ENCODE measurements around the gene ANXA3. TPM values are rescaled to one million over a fixed set of nuclear protein-coding genes. Genes with fewer than 3 reads are reported as not detected.
"Not testable (repeated sequence)": the region's sequence is repeated elsewhere in the genome, so short reads cannot be mapped to it uniquely, and the experiment has no call there.

The ANXA3 gene
- total RNA-seq, 2 donors from 2014 or later = 5.1 TPM; not detected in 1

- H3K9me3 ChIP-seq (ENCODE audit: control insufficient read depth, low read length, poor library complexity, severe bottlenecking); H3K4me3 Mint-ChIP-seq; DNase-seq; H3K27ac Mint-ChIP-seq; ATAC-seq; H3K36me3 Mint-ChIP-seq (ENCODE audit: low read depth); H3K4me1 Mint-ChIP-seq: not testable (repeated sequence)
- peaks cover 26% of the 10 kb centered on the region for H3K27me3 Mint-ChIP-seq
These were observed 46.9 kb downstream of the ANXA3 start for GRCh38 chr4:78598431-78598830.

- Mint-ChIP-seq H3K4me1 (no peaks in the 10 kb centered on the region), H3K27ac (no peak overlapping the region), H3K4me3 (no peak overlapping the region), H3K36me3 (ENCODE audit: low read depth) (peaks cover 4% of the 10 kb centered on the region), H3K27me3 (peaks cover 32% of the 10 kb centered on the region)
- no peaks in the 10 kb centered on the region for H3K9me3 ChIP-seq (ENCODE audit: control insufficient read depth, low read length, poor library complexity, severe bottlenecking)
- ATAC-seq = no peak
- DNase-seq = no peak
These were observed 47.6 kb downstream of the ANXA3 start for GRCh38 chr4:78599147-78599546.

GRCh38 chr4:78599931-78600375, 48.4 kb downstream of the ANXA3 start:
- Mint-ChIP-seq H3K27ac (no peak overlapping the region), H3K4me3 (no peak overlapping the region), H3K4me1 (no peaks in the 10 kb centered on the region), H3K27me3 (peaks cover 32% of the 10 kb centered on the region), H3K36me3 (ENCODE audit: low read depth) (peaks cover 4% of the 10 kb centered on the region)
- DNase-seq (no peak), ATAC-seq (no peak)
- no peaks in the 10 kb centered on the region for H3K9me3 ChIP-seq (ENCODE audit: control insufficient read depth, low read length, poor library complexity, severe bottlenecking)

- Mint-ChIP-seq H3K27me3 (peaks cover 32% of the 10 kb centered on the region), H3K27ac (no peak overlapping the region), H3K4me1 (no peaks in the 10 kb centered on the region), H3K36me3 (ENCODE audit: low read depth) (peaks cover 4% of the 10 kb centered on the region), H3K4me3 (no peak overlapping the region)
- ATAC-seq = no peak
- no peaks in the 10 kb centered on the region for H3K9me3 ChIP-seq (ENCODE audit: control insufficient read depth, low read length, poor library complexity, severe bottlenecking)
- DNase-seq = no peak
These were observed 49.4 kb downstream of the ANXA3 start for GRCh38 chr4:78601013-78601412.

- no peaks in the 10 kb centered on the region for H3K4me1 Mint-ChIP-seq
- H3K4me3 Mint-ChIP-seq = no peak overlapping the region
- H3K9me3 ChIP-seq (ENCODE audit: control insufficient read depth, low read length, poor library complexity, severe bottlenecking) = no peaks in the 10 kb centered on the region
- no peak overlapping the region for H3K27ac Mint-ChIP-seq
- ATAC-seq (no peak), DNase-seq (no peak)
- H3K27me3 Mint-ChIP-seq = peaks cover 32% of the 10 kb centered on the region
- H3K36me3 Mint-ChIP-seq (ENCODE audit: low read depth) = peaks cover 4% of the 10 kb centered on the region
These were observed 50.8 kb downstream of the ANXA3 start for GRCh38 chr4:78602334-78602733.

- H3K36me3 Mint-ChIP-seq (ENCODE audit: low read depth) = peaks cover 4% of the 10 kb centered on the region
- H3K27ac Mint-ChIP-seq = no peak overlapping the region
- H3K4me3 Mint-ChIP-seq = no peak overlapping the region
- no peak for ATAC-seq
- H3K4me1 Mint-ChIP-seq = no peaks in the 10 kb centered on the region
- no peak for DNase-seq
- peaks cover 32% of the 10 kb centered on the region for H3K27me3 Mint-ChIP-seq
- no peaks in the 10 kb centered on the region for H3K9me3 ChIP-seq (ENCODE audit: control insufficient read depth, low read length, poor library complexity, severe bottlenecking)
These were observed 51.8 kb downstream of the ANXA3 start for GRCh38 chr4:78603384-78603783.

- DNase-seq = no peak
- H3K36me3 Mint-ChIP-seq (ENCODE audit: low read depth) = peaks cover 2% of the 10 kb centered on the region
- H3K27me3 Mint-ChIP-seq = peaks cover 28% of the 10 kb centered on the region
- no peaks in the 10 kb centered on the region for H3K9me3 ChIP-seq (ENCODE audit: control insufficient read depth, low read length, poor library complexity, severe bottlenecking)
- H3K4me3 Mint-ChIP-seq = no peak overlapping the region
- H3K4me1 Mint-ChIP-seq = no peaks in the 10 kb centered on the region
- H3K27ac Mint-ChIP-seq = no peak overlapping the region
- no peak for ATAC-seq
These were observed 53.4 kb downstream of the ANXA3 start for GRCh38 chr4:78604988-78605387.

GRCh38 chr4:78606035-78606434, 54.5 kb downstream of the ANXA3 start:
- Mint-ChIP-seq H3K4me1 (peaks cover 7% of the 10 kb centered on the region), H3K27ac (no peak overlapping the region), H3K36me3 (ENCODE audit: low read depth) (peaks cover 2% of the 10 kb centered on the region), H3K27me3 (peaks cover 19% of the 10 kb centered on the region), H3K4me3 (no peak overlapping the region)
- no peak for DNase-seq
- no peaks in the 10 kb centered on the region for H3K9me3 ChIP-seq (ENCODE audit: control insufficient read depth, low read length, poor library complexity, severe bottlenecking)
- ATAC-seq = no peak

- DNase-seq (no peak), ATAC-seq (no peak)
- Mint-ChIP-seq H3K27me3 (peaks cover 17% of the 10 kb centered on the region), H3K4me3 (no peak overlapping the region), H3K27ac (no peak overlapping the region), H3K36me3 (ENCODE audit: low read depth) (peaks cover 2% of the 10 kb centered on the region), H3K4me1 (peaks cover 7% of the 10 kb centered on the region)
- no peaks in the 10 kb centered on the region for H3K9me3 ChIP-seq (ENCODE audit: control insufficient read depth, low read length, poor library complexity, severe bottlenecking)
These were observed 55.0 kb downstream of the ANXA3 start for GRCh38 chr4:78606530-78607095.

- no peaks in the 10 kb centered on the region for H3K9me3 ChIP-seq (ENCODE audit: control insufficient read depth, low read length, poor library complexity, severe bottlenecking)
- no peak for ATAC-seq
- H3K4me3 Mint-ChIP-seq = no peak overlapping the region
- H3K27ac Mint-ChIP-seq = no peak overlapping the region
- H3K27me3 Mint-ChIP-seq = peaks cover 4% of the 10 kb centered on the region
- no peak for DNase-seq
- peaks cover 7% of the 10 kb centered on the region for H3K4me1 Mint-ChIP-seq
- no peaks in the 10 kb centered on the region for H3K36me3 Mint-ChIP-seq (ENCODE audit: low read depth)
These were observed 57.1 kb downstream of the ANXA3 start for GRCh38 chr4:78608684-78609083.

GRCh38 chr4:78609580-78609979, 58.0 kb downstream of the ANXA3 start:
- Mint-ChIP-seq H3K27ac (no peak overlapping the region), H3K27me3 (no peaks in the 10 kb centered on the region), H3K4me3 (no peak overlapping the region), H3K36me3 (ENCODE audit: low read depth) (no peaks in the 10 kb centered on the region), H3K4me1 (peaks cover 7% of the 10 kb centered on the region)
- DNase-seq = no peak
- no peaks in the 10 kb centered on the region for H3K9me3 ChIP-seq (ENCODE audit: control insufficient read depth, low read length, poor library complexity, severe bottlenecking)
- ATAC-seq = no peak

GRCh38 chr4:78610546-78611214, 59.1 kb downstream of the ANXA3 start:
- ATAC-seq (peak; percentile 49), DNase-seq (no peak)
- peaks cover 7% of the 10 kb centered on the region for H3K4me1 Mint-ChIP-seq
- no peaks in the 10 kb centered on the region for H3K27me3 Mint-ChIP-seq
- no peaks in the 10 kb centered on the region for H3K36me3 Mint-ChIP-seq (ENCODE audit: low read depth)
- H3K27ac Mint-ChIP-seq = no peak overlapping the region
- no peaks in the 10 kb centered on the region for H3K9me3 ChIP-seq (ENCODE audit: control insufficient read depth, low read length, poor library complexity, severe bottlenecking)
- H3K4me3 Mint-ChIP-seq = no peak overlapping the region

- Mint-ChIP-seq H3K4me1 (peaks cover 8% of the 10 kb centered on the region), H3K36me3 (ENCODE audit: low read depth) (no peaks in the 10 kb centered on the region), H3K27me3 (no peaks in the 10 kb centered on the region), H3K4me3 (no peak overlapping the region), H3K27ac (no peak overlapping the region)
- no peak for ATAC-seq
- DNase-seq = no peak
- no peaks in the 10 kb centered on the region for H3K9me3 ChIP-seq (ENCODE audit: control insufficient read depth, low read length, poor library complexity, severe bottlenecking)
These were observed 59.6 kb downstream of the ANXA3 start for GRCh38 chr4:78611215-78611558.

All from T-helper 17 cell (primary cell).